Mesenchymal stem cell (in vitro differentiated cells and primary cell): ENCODE results near the gene TP53INP2.

Experiments used
- DNase-seq: peaks from one replicate; pipeline ENCODE4 v3.0.0-alpha.2; 2013
- H2AFZ ChIP-seq: one replicate; pipeline ENCODE4 v1.6.1; 2013; ENCODE audit warnings: low read depth, mild to moderate bottlenecking, control low read depth, inconsistent platforms, low read length, moderate library complexity
- H2AK5ac ChIP-seq: 2 replicates; pipeline ENCODE4 v1.6.1; 2013; ENCODE audit warnings: low read length, moderate library complexity, mild to moderate bottlenecking, inconsistent platforms; ENCODE audit not compliant: severe bottlenecking
- H2BK120ac ChIP-seq: one replicate; pipeline ENCODE4 v1.6.1; 2013; ENCODE audit warnings: low read depth, mild to moderate bottlenecking, inconsistent platforms, low read length, moderate library complexity
- H2BK12ac ChIP-seq, 2 experiments: one replicate each; pipeline ENCODE4 v1.6.1; 2013; ENCODE audit warnings: inconsistent platforms in 2 of 2, low read length in 2 of 2, mild to moderate bottlenecking in 2 of 2, moderate library complexity in 2 of 2, control low read depth in 1 of 2
- H2BK15ac ChIP-seq: one replicate; pipeline ENCODE4 v1.6.1; 2013; ENCODE audit warnings: mild to moderate bottlenecking, low read depth, inconsistent platforms; ENCODE audit not compliant: poor library complexity, severe bottlenecking
- H2BK5ac ChIP-seq: 2 replicates; pipeline ENCODE4 v1.6.1; 2013; ENCODE audit warnings: low read depth, mild to moderate bottlenecking, low read length, control low read depth, inconsistent platforms; ENCODE audit not compliant: poor library complexity, severe bottlenecking
- H3K14ac ChIP-seq, 2 experiments: one replicate each; pipeline ENCODE4 v1.6.1; 2013; ENCODE audit warnings: inconsistent platforms in 2 of 2, low read length in 2 of 2, control low read depth in 1 of 2, mild to moderate bottlenecking in 1 of 2, moderate library complexity in 1 of 2
- H3K18ac ChIP-seq, 2 experiments: one replicate each; pipeline ENCODE4 v1.6.1; 2013; ENCODE audit warnings: inconsistent platforms in 2 of 2, low read length in 2 of 2, control low read depth in 1 of 2, low read depth in 1 of 2, mild to moderate bottlenecking in 1 of 2
- H3K23ac ChIP-seq, 2 experiments: one replicate each; pipeline ENCODE4 v1.6.1; 2013; ENCODE audit warnings: inconsistent platforms in 2 of 2, low read length in 2 of 2, mild to moderate bottlenecking in 2 of 2, moderate library complexity in 2 of 2, control low read depth in 1 of 2
- H3K27ac ChIP-seq: 2 replicates; pipeline ENCODE4 v1.5.1; 2013; ENCODE audit warnings: mild to moderate bottlenecking, moderate library complexity, low read length, control low read depth, inconsistent platforms; ENCODE audit not compliant: poor library complexity, severe bottlenecking
- H3K27me3 ChIP-seq, 2 experiments: 2 replicates each; pipeline versions ENCODE4 v1.6.1 to v1.7.0; 2013; ENCODE audit warnings: low read length in 2 of 2, mild to moderate bottlenecking in 2 of 2, moderate library complexity in 2 of 2, control low read depth in 1 of 2, inconsistent platforms in 1 of 2; ENCODE audit not compliant: control insufficient read depth in 1 of 2, insufficient read depth in 1 of 2
- H3K36me3 ChIP-seq, 2 experiments: 2 replicates each; pipeline versions ENCODE4 v1.6.1 to v1.7.0; 2013; ENCODE audit warnings: low read length in 2 of 2, control low read depth in 1 of 2, inconsistent platforms in 1 of 2, low read depth in 1 of 2, mild to moderate bottlenecking in 1 of 2; ENCODE audit not compliant: insufficient read depth in 2 of 2, control insufficient read depth in 1 of 2
- H3K4ac ChIP-seq, 2 experiments: one replicate each; pipeline ENCODE4 v1.6.1; 2013; ENCODE audit warnings: inconsistent platforms in 2 of 2, low read length in 2 of 2, mild to moderate bottlenecking in 2 of 2, moderate library complexity in 2 of 2, control low read depth in 1 of 2, low read depth in 1 of 2
- H3K4me1 ChIP-seq: 2 replicates; pipeline ENCODE4 v1.6.1; 2013; ENCODE audit warnings: low read depth, low read length, control low read depth; ENCODE audit not compliant: control insufficient read depth, insufficient read depth
- H3K4me2 ChIP-seq: 2 replicates; pipeline ENCODE4 v1.6.1; 2013; ENCODE audit warnings: low read length, mild to moderate bottlenecking, inconsistent platforms; ENCODE audit not compliant: poor library complexity, severe bottlenecking
- H3K4me3 ChIP-seq, 2 experiments: 2 replicates each; pipeline versions ENCODE4 v1.5.1 to v1.7.0; 2013; ENCODE audit warnings: low read length in 2 of 2, mild to moderate bottlenecking in 2 of 2, control low read depth in 1 of 2, low read depth in 1 of 2; ENCODE audit not compliant: insufficient read depth in 1 of 2
- H3K79me1 ChIP-seq: replicated peaks from 2 replicates; pipeline ENCODE4 v1.6.1; 2013; ENCODE audit warnings: mild to moderate bottlenecking, control low read depth, low read length, inconsistent platforms; ENCODE audit not compliant: poor library complexity, severe bottlenecking
- H3K9ac ChIP-seq: 2 replicates; pipeline ENCODE4 v1.7.0; 2013; ENCODE audit warnings: mild to moderate bottlenecking, low read length, moderate library complexity
- H3K9me3 ChIP-seq: 2 replicates; pipeline ENCODE4 v1.7.0; 2013; ENCODE audit warnings: mild to moderate bottlenecking, low read length; ENCODE audit not compliant: control insufficient read depth
- H4K8ac ChIP-seq: one replicate; pipeline ENCODE4 v1.6.1; 2013; ENCODE audit warnings: inconsistent platforms, mild to moderate bottlenecking, low read length, moderate library complexity
- H4K91ac ChIP-seq: one replicate; pipeline ENCODE4 v1.6.1; 2013; ENCODE audit warnings: mild to moderate bottlenecking, low read length, inconsistent platforms
- WGBS: methylation state at CpG from one replicate; pipeline ENCODE4 v1.1.7; 2013; ENCODE audit warnings: mixed read lengths; 5-methylcytosine and 5-hydroxymethylcytosine counted together

TP53INP2 gene

DNA sequence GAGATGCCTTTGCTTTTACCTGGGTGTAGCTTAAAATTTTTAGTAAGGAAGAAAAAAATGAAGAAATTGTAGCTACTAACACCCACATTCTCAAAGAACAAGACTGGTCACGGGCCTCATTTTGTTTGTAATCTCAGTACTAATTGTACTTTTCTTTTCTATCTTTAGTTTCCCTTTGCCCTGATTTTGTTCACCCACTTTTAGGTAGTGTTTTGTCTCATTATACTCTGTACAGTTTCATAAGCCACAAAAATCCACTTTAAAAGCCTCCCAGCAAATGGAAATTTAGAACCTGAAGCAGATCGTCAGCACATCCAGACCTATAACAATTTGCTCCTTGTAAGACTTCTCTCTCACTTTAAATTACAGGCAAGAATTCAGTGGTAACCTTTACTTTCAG, 43.3 kb downstream of the TP53INP2 start:
- no CpG with 5 or more reads among the region's 2 CpGs for WGBS
- Histone ChIP-seq H3K23ac (no peak overlapping the region), H2AK5ac (no peak overlapping the region), H3K4me1 (no peaks in the 10 kb centered on the region), H2BK15ac (no peak overlapping the region), H3K4ac (no peak overlapping the region), H3K9me3 (no peaks in the 10 kb centered on the region), H2BK12ac (no peak overlapping the region), H3K4me3 (no peak overlapping the region), H3K14ac (no peak overlapping the region), H2BK120ac (no peak overlapping the region), H3K79me1 (peaks cover 13% of the 10 kb centered on the region), H3K4me2 (no peak overlapping the region), H3K27me3 (no peaks in the 10 kb centered on the region), H4K8ac (no peak overlapping the region), H3K9ac (no peak overlapping the region), H3K27ac (no peak overlapping the region), H3K18ac (no peak overlapping the region), H4K91ac (no peak overlapping the region), H3K36me3 (peaks cover 25 to 94% of the 10 kb centered on the region in 2 experiments), H2AFZ (no peak overlapping the region), H2BK5ac (no peak overlapping the region)
- no peak for DNase-seq

DNA sequence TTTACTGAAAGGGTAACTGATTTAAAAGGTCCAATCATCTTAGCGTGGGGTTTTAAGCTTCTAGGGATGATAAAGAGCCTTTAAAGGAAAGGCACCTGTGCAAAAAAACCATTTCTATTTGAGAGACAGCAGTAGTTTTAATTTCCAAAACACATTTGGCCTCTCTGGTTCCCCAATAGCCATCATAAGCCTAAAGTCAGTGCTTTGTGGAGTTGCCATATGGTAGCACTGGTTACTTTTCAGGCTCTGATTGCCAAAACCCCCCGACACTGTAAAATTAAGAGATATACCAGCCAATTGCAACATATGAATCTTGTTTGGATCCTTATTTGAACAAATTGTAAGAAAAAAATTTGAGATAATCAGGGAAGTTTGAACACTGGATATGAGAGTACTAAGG, 44.6 kb downstream of the TP53INP2 start:
- Histone ChIP-seq H3K18ac (no peak overlapping the region), H2AK5ac (no peak overlapping the region), H3K23ac (no peak overlapping the region), H3K9me3 (no peaks in the 10 kb centered on the region), H2BK15ac (no peak overlapping the region), H2BK5ac (no peak overlapping the region), H3K4ac (no peak overlapping the region), H3K4me2 (no peak overlapping the region), H3K79me1 (peaks cover 15% of the 10 kb centered on the region), H2BK12ac (no peak overlapping the region), H3K9ac (no peak overlapping the region), H4K91ac (no peak overlapping the region), H3K36me3 (peaks cover 21 to 83% of the 10 kb centered on the region in 2 experiments), H3K4me3 (no peak overlapping the region), H3K27me3 (no peaks in the 10 kb centered on the region), H2BK120ac (no peak overlapping the region), H2AFZ (no peak overlapping the region), H3K14ac (no peak overlapping the region), H4K8ac (no peak overlapping the region), H3K4me1 (no peaks in the 10 kb centered on the region), H3K27ac (no peak overlapping the region)
- no peak for DNase-seq
- 100% methylated on average over 1 of the region's 2 CpGs for WGBS

DNA sequence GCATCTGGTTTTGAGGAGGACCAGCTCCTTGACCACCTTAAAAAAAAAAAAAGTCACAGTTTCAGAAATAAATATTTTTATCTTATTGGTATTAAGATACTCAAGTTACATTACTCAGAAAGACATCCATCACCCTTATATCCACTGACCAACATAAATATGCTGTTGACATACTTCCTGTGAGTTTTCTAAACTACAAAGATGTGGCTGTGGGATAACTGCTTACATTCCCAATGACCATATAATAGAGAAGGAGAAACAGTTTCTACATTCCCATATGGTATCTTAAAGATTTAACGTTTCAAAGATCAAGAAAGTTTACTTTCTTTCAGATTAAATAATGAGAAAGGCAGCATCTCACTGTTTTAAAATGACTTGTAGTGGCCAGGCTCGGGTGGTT, 46.3 kb downstream of the TP53INP2 start:
- no peaks in the 10 kb centered on the region for H3K9me3 ChIP-seq
- no peak overlapping the region for H2BK5ac ChIP-seq
- no peak overlapping the region for H3K23ac ChIP-seq
- no peak overlapping the region for H3K27ac ChIP-seq
- peaks cover 15% of the 10 kb centered on the region for H3K79me1 ChIP-seq
- H3K18ac ChIP-seq = no peak overlapping the region
- H4K8ac ChIP-seq = no peak overlapping the region
- H3K4me1 ChIP-seq = no peaks in the 10 kb centered on the region
- H2AFZ ChIP-seq = no peak overlapping the region
- H2AK5ac ChIP-seq = no peak overlapping the region
- H3K4me3 ChIP-seq = no peak overlapping the region
- H3K27me3 ChIP-seq = no peaks in the 10 kb centered on the region
- H2BK12ac ChIP-seq = no peak overlapping the region
- H2BK120ac ChIP-seq = no peak overlapping the region
- no peak overlapping the region for H3K4ac ChIP-seq
- H2BK15ac ChIP-seq = no peak overlapping the region
- no peak overlapping the region for H3K14ac ChIP-seq
- no peak for DNase-seq
- H4K91ac ChIP-seq = no peak overlapping the region
- no peak overlapping the region for H3K4me2 ChIP-seq
- H3K9ac ChIP-seq = no peak overlapping the region
- WGBS = 94% methylated on average over 1 of the region's 2 CpGs
- H3K36me3 ChIP-seq = peaks cover 24 to 80% of the 10 kb centered on the region in 2 experiments

DNA sequence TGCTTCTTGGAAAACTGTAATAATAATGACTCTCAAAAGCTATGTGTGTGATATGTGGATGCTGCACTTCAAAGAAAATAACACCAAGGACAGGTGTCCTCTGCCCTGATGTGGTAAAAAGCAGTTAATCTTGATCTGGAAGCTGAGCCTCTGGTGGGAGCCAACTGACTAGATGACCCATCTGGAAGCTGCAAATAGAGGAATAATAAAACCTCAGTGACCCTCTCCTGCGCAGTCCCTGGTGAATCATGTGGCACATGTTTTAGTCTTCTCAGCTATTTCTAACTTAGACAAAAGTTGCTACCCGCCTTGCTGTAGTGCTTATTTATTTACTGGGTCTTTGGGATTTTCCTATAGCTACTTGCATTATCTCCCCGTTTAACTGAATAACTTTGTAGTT, 47.3 kb downstream of the TP53INP2 start:
- no peak overlapping the region for H2BK5ac ChIP-seq
- no peak overlapping the region for H3K27ac ChIP-seq
- H3K9me3 ChIP-seq = no peaks in the 10 kb centered on the region
- peaks cover 19% of the 10 kb centered on the region for H3K79me1 ChIP-seq
- no peak overlapping the region for H2AFZ ChIP-seq
- no peak overlapping the region for H3K4ac ChIP-seq
- H3K4me3 ChIP-seq = no peak overlapping the region
- DNase-seq = no peak
- H2BK120ac ChIP-seq = no peak overlapping the region
- H3K27me3 ChIP-seq = no peaks in the 10 kb centered on the region
- no peak overlapping the region for H3K9ac ChIP-seq
- no peak overlapping the region for H3K4me2 ChIP-seq
- H3K36me3 ChIP-seq = peaks cover 20 to 77% of the 10 kb centered on the region in 2 experiments
- no peak overlapping the region for H4K8ac ChIP-seq
- no peak overlapping the region for H2AK5ac ChIP-seq
- H3K18ac ChIP-seq = no peak overlapping the region
- no peaks in the 10 kb centered on the region for H3K4me1 ChIP-seq
- H3K23ac ChIP-seq = no peak overlapping the region
- H2BK12ac ChIP-seq = no peak overlapping the region
- H4K91ac ChIP-seq = no peak overlapping the region
- H2BK15ac ChIP-seq = no peak overlapping the region
- no peak overlapping the region for H3K14ac ChIP-seq
- WGBS = 100% methylated on average over 2 of the region's 3 CpGs
